IMR-90 (cell line): ENCODE results near the gene CCT4. TPM values are rescaled to one million over a fixed set of nuclear protein-coding genes. Genes with fewer than 3 reads are reported as not detected.

Experiments
- ATAC-seq: fragments of 200-7000 bp; cut with Tn5 transposase; 2 replicates; pipeline ENCODE4 v1.9.1; 2020; ENCODE audit warnings: low read depth, mild to moderate bottlenecking, moderate library complexity
- BruUV-seq: library from RNA; stranded (reverse); fragments of 400-500 nt; replicated peaks from 2 replicates; lab custom pipeline; 2021; lab: Mats Ljungman, UMichigan
- CTCF ChIA-PET: fragments of 300-600 bp; formaldehyde crosslinking; extraction: SDS; loops from one replicate; lab custom pipeline; 2021; ENCODE audit warnings: antibody characterized with exemption; lab: Yijun Ruan, JAX
- POLR2A ChIA-PET: fragments of 300-600 bp; sonication (Branson Sonifier 250); formaldehyde crosslinking; loops from one replicate; lab custom pipeline; 2022; ENCODE audit warnings: antibody characterized with exemption; ENCODE audit not compliant: unreplicated experiment; lab: Charles Lee
- DNase-seq: peaks from one replicate; pipeline ENCODE4 v3.0.0; 2013
- H2AFZ ChIP-seq: replicated peaks from 2 replicates; pipeline ENCODE3; 2013; ENCODE audit warnings: low read length, mild to moderate bottlenecking; ENCODE audit not compliant: poor library complexity
- H2AK5ac ChIP-seq: 2 replicates; pipeline ENCODE4 v1.6.1; 2013; ENCODE audit warnings: low read depth, low read length, inconsistent platforms
- H2AK9ac ChIP-seq: replicated peaks from 2 replicates; pipeline ENCODE3; 2013; ENCODE audit warnings: mild to moderate bottlenecking, low read depth, low read length, moderate library complexity; ENCODE audit not compliant: poor library complexity
- H2BK120ac ChIP-seq: 2 replicates; pipeline ENCODE4 v1.6.1; 2013; ENCODE audit warnings: low read depth, low read length, inconsistent platforms
- H2BK15ac ChIP-seq: 3 replicates; pipeline ENCODE4 v1.6.1; 2013; ENCODE audit warnings: low read depth, low read length, inconsistent platforms
- H2BK20ac ChIP-seq: 2 replicates; pipeline ENCODE4 v1.6.1; 2013; ENCODE audit warnings: low read depth, mild to moderate bottlenecking, inconsistent platforms, low read length, moderate library complexity
- H2BK5ac ChIP-seq: 2 replicates; pipeline ENCODE4 v1.6.1; 2013; ENCODE audit warnings: mild to moderate bottlenecking, low read depth, low read length, inconsistent platforms; ENCODE audit not compliant: poor library complexity, severe bottlenecking
- H3K14ac ChIP-seq: replicated peaks from 2 replicates; pipeline ENCODE4 v1.6.1; 2013; ENCODE audit warnings: low read depth, low read length, inconsistent platforms
- H3K18ac ChIP-seq: 2 replicates; pipeline ENCODE4 v1.6.1; 2013; ENCODE audit warnings: low read depth, low read length, control low read depth
- H3K23ac ChIP-seq: 2 replicates; pipeline ENCODE4 v1.6.1; 2013; ENCODE audit warnings: low read depth, low read length, inconsistent platforms
- H3K27ac ChIP-seq: 2 replicates; pipeline ENCODE4 v1.5.1; 2013; ENCODE audit warnings: mild to moderate bottlenecking, control low read depth, low read length; ENCODE audit not compliant: insufficient read depth
- H3K27me3 ChIP-seq: 2 replicates; pipeline ENCODE4 v1.6.1; 2013; ENCODE audit warnings: low read length; ENCODE audit not compliant: control insufficient read depth, insufficient read depth
- H3K36me3 ChIP-seq: 2 replicates; pipeline ENCODE4 v1.6.1; 2013; ENCODE audit warnings: low read length, mixed read lengths; ENCODE audit not compliant: control insufficient read depth, insufficient read depth
- H3K4ac ChIP-seq: 2 replicates; pipeline ENCODE4 v1.6.1; 2013; ENCODE audit warnings: low read depth, low read length, inconsistent platforms
- H3K4me1 ChIP-seq: 2 replicates; pipeline ENCODE4 v1.6.1; 2013; ENCODE audit warnings: low read length, mixed read lengths; ENCODE audit not compliant: control insufficient read depth, insufficient read depth
- H3K4me2 ChIP-seq: 2 replicates; pipeline ENCODE4 v1.6.1; 2013; ENCODE audit warnings: low read depth, mild to moderate bottlenecking, control low read depth, low read length, moderate library complexity
- H3K4me3 ChIP-seq: 2 replicates; pipeline ENCODE4 v1.5.1; 2013; ENCODE audit warnings: low read depth, mild to moderate bottlenecking, control low read depth, low read length, moderate library complexity; ENCODE audit not compliant: insufficient read depth
- H3K56ac ChIP-seq: 2 replicates; pipeline ENCODE4 v1.6.1; 2013; ENCODE audit warnings: low read length, inconsistent platforms; ENCODE audit not compliant: insufficient read depth; ENCODE audit errors: extremely low read depth
- H3K79me1 ChIP-seq, 2 experiments: 2 replicates each; pipeline ENCODE4 v1.6.1; 2013; ENCODE audit warnings: low read length in 2 of 2, inconsistent platforms in 1 of 2, low read depth in 1 of 2
- H3K9ac ChIP-seq: 2 replicates; pipeline ENCODE4 v1.6.1; 2013; ENCODE audit warnings: low read depth, low read length, control low read depth
- H3K9me1 ChIP-seq: 2 replicates; pipeline ENCODE4 v1.6.1; 2013; ENCODE audit warnings: low read length, inconsistent platforms; ENCODE audit not compliant: insufficient read depth
- H3K9me3 ChIP-seq: 2 replicates; pipeline ENCODE4 v1.6.1; 2013; ENCODE audit warnings: low read length; ENCODE audit not compliant: control insufficient read depth, insufficient read depth
- H4K20me1 ChIP-seq: 2 replicates; pipeline ENCODE4 v1.6.1; 2013; ENCODE audit warnings: low read length, inconsistent platforms; ENCODE audit not compliant: insufficient read depth
- H4K5ac ChIP-seq: 2 replicates; pipeline ENCODE4 v1.6.1; 2013; ENCODE audit warnings: mild to moderate bottlenecking, low read depth, low read length, control low read depth
- H4K8ac ChIP-seq, 2 experiments: 2 replicates each; pipeline ENCODE4 v1.6.1; 2013; ENCODE audit warnings: low read depth in 2 of 2, low read length in 2 of 2, control low read depth in 1 of 2, inconsistent platforms in 1 of 2
- H4K91ac ChIP-seq: 2 replicates; pipeline ENCODE4 v1.6.1; 2013; ENCODE audit warnings: low read depth, low read length, inconsistent platforms; ENCODE audit not compliant: insufficient read depth
- BHLHE40 ChIP-seq: fragments of 150-350 bp; IDR thresholded peaks from 2 replicates; pipeline ENCODE4 v1.6.1; 2016; ENCODE audit warnings: mild to moderate bottlenecking, low read depth, low read length
- CEBPB ChIP-seq: IDR thresholded peaks from 2 replicates; pipeline ENCODE4 v1.6.1; 2012; ENCODE audit warnings: low read depth, low read length, improper control_type of control experiment
- CHD1 ChIP-seq: IDR thresholded peaks from 2 replicates; pipeline ENCODE4 v1.6.1; 2012; ENCODE audit warnings: low read depth, low read length, improper control_type of control experiment
- FOS ChIP-seq: fragments of 150-350 bp; IDR thresholded peaks from 2 replicates; pipeline ENCODE4 v1.6.1; 2016; ENCODE audit warnings: low read depth, low read length
- MAFK ChIP-seq: IDR thresholded peaks from 2 replicates; pipeline ENCODE4 v1.6.1; 2012; ENCODE audit warnings: low read depth, low read length, improper control_type of control experiment
- MAZ ChIP-seq: IDR thresholded peaks from 2 replicates; pipeline ENCODE4 v1.6.1; 2012; ENCODE audit warnings: low read depth, mild to moderate bottlenecking, low read length, improper control_type of control experiment, moderate library complexity, borderline replicate concordance
- MXI1 ChIP-seq: IDR thresholded peaks from 2 replicates; pipeline ENCODE4 v1.6.1; 2012; ENCODE audit warnings: low read depth, mild to moderate bottlenecking, low read length, moderate library complexity, borderline replicate concordance
- NFE2L2 ChIP-seq: fragments of 150-350 bp; IDR thresholded peaks from 2 replicates; pipeline ENCODE4 v1.6.1; 2016; ENCODE audit warnings: low read depth, mild to moderate bottlenecking, low read length
- POLR2A ChIP-seq: IDR thresholded peaks from 2 replicates; pipeline ENCODE4 v1.6.1; 2012; ENCODE audit warnings: mild to moderate bottlenecking, low read depth, low read length
- RAD21 ChIP-seq: IDR thresholded peaks from 2 replicates; pipeline ENCODE4 v1.6.1; 2012; ENCODE audit warnings: low read length, improper control_type of control experiment
- RCOR1 ChIP-seq: IDR thresholded peaks from 2 replicates; pipeline ENCODE4 v1.6.1; 2012; ENCODE audit warnings: mild to moderate bottlenecking, low read length, improper control_type of control experiment; ENCODE audit not compliant: insufficient replicate concordance
- RFX5 ChIP-seq: IDR thresholded peaks from 2 replicates; pipeline ENCODE4 v1.8.0; 2012; ENCODE audit warnings: low read depth, mild to moderate bottlenecking, low read length, moderate library complexity
- SMC3 ChIP-seq: fragments of 150-350 bp; IDR thresholded peaks from 2 replicates; pipeline ENCODE4 v1.6.1; 2016; ENCODE audit warnings: low read depth, mild to moderate bottlenecking, antibody characterized with exemption, low read length, moderate library complexity
- WGBS, 2 experiments: methylation state at CpG; one replicate each; pipeline versions ENCODE4 v1.1.5 to v1.1.7; 2013; ENCODE audit warnings: missing lambda C conversion rate in 2 of 2; ENCODE audit not compliant: insufficient read length in 1 of 2; ENCODE audit errors: extremely low coverage in 2 of 2; 5-methylcytosine and 5-hydroxymethylcytosine counted together
- dilution Hi-C: fragments of 300-500 bp; cut with HindIII; formaldehyde crosslinking; loops from one replicate; pipeline ENCODE4 v1.14.3; 2018; ENCODE audit warnings: low sequenced_read_pairs; ENCODE audit not compliant: unreplicated experiment
- in situ Hi-C: fragments of 300-500 bp; cut with MboI; formaldehyde crosslinking; loops from 3 replicates; pipeline ENCODE4 v1.14.3; 2019; ENCODE audit warnings: low sequenced_read_pairs, inconsistent platforms, mixed read lengths
- intact Hi-C: fragments of 100-400 bp; cut with micrococcal nuclease; formaldehyde crosslinking; loops from 2 replicates; pipeline ENCODE4 v1.10.0; 2022
- polyA plus RNA-seq, 3 experiments: library from polyadenylated mRNA; depleted of rRNA; stranded (reverse); fragments of >200 nt; gene quantifications; 2 replicates each; pipeline ENCODE4 v1.2.3, GENCODE V29; 2012; ENCODE audit warnings: low replicate concordance in 1 of 3
- total RNA-seq: library from RNA; depleted of rRNA; stranded (reverse); fragments of >200 nt; gene quantifications from 2 replicates; pipeline ENCODE4 v1.2.3, GENCODE V29; 2012
- TF ChIP-seq, protein P1 (sequence below): fragments of 150-350 bp; IDR thresholded peaks from 2 replicates; pipeline ENCODE4 v1.6.1; 2017; ENCODE audit warnings: mild to moderate bottlenecking, antibody characterized with exemption, low read length, low read depth
- TF ChIP-seq, protein P2 (sequence below): conservative IDR thresholded peaks from 2 replicates; pipeline ENCODE4 v1.5.1; 2012; ENCODE audit warnings: mild to moderate bottlenecking, low read depth, low read length, improper control_type of control experiment
- TF ChIP-seq, protein P3 (sequence below): fragments of 150-350 bp; IDR thresholded peaks from 2 replicates; pipeline ENCODE4 v1.6.1; 2016; ENCODE audit warnings: low read depth, mild to moderate bottlenecking, low read length, moderate library complexity, borderline replicate concordance

The CCT4 gene
- total and polyA plus RNA-seq, 2 of the 4 experiments (the other 2 are of a cell fraction), result 94.4 to 187 TPM

DNA sequence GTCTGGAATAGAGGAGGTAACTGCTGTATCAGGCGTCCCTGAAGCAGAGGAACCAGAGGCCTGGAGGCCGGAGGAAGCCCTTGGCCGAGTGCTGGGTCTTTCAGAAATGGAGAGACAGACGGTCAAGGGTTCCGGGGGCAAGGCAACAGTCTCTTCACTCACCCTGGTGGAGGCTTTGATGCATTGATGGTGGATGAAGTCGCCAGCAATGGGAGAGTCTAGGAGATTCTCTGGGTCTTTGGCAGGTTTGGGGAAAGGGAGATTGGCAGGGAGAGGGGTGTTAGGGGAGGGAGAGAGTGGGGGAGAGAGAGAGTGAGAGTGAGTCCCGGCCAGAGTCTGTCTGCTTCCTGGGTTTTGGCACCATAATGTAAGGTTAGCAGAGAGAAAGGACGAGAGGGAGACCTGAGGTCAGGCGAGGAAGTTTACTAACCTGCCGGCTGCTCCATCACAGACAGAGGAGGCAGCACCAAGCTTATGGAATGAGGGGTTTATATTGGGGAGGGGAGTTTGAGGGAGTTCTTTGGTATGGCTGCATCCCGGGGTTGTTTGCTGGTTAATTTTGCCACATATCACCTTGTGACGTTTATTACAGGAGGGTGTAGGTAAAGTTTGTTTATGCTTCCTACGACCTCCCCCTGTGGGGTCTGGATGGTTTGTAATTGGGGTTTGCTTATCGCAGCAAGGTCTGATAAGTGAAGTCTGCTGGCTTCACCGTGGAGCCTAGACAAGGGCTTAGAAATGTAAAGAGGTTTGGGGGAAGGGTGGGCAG is 36.6 kb upstream of the CCT4 start:
- no peak overlapping the region for H2BK5ac ChIP-seq
- dilution Hi-C loops (no loop called here), in situ Hi-C loops (no loop called here), intact Hi-C loops (no loop called here)
- no peak overlapping the region for H4K91ac ChIP-seq
- WGBS, 2 experiments, result 70% methylated on average over 2 of the region's 15 CpGs; no CpG with 5 or more reads in 1 of the 2 experiments
- no peaks in the 10 kb centered on the region for H4K20me1 ChIP-seq
- H3K4ac ChIP-seq, result no peak overlapping the region
- no peaks in the 10 kb centered on the region for H3K27me3 ChIP-seq
- H4K5ac ChIP-seq, result no peak overlapping the region
- H2AK5ac ChIP-seq, result no peak overlapping the region
- no peak overlapping the region for H3K14ac ChIP-seq
- no peaks in the 10 kb centered on the region for H3K9me3 ChIP-seq
- H4K8ac ChIP-seq, result no peak overlapping the region
- H3K4me1 ChIP-seq, result peaks cover 4% of the 10 kb centered on the region
- peaks cover 2% of the 10 kb centered on the region; the same call in 1 of the 2 replicates for H3K36me3 ChIP-seq
- no peak overlapping the region for H2AFZ ChIP-seq
- no peak overlapping the region for H2BK120ac ChIP-seq
- H3K79me1 ChIP-seq, result peaks cover 0 to 6% of the 10 kb centered on the region in 2 experiments; a peak in 2 of 4 replicates
- H3K9me1 ChIP-seq, result no peaks in the 10 kb centered on the region
- H2BK15ac ChIP-seq, result no peak overlapping the region
- CTCF ChIA-PET, result no interaction called here
- BruUV-seq, result no TSS peak
- H2AK9ac ChIP-seq, result no peak overlapping the region
- H3K4me2 ChIP-seq, result no peak overlapping the region
- no peak overlapping the region for H3K18ac ChIP-seq
- ATAC-seq, result no peak
- no peak overlapping the region for H3K56ac ChIP-seq
- DNase-seq, result no peak
- H2BK20ac ChIP-seq, result no peak overlapping the region
- no peak overlapping the region for H3K23ac ChIP-seq
- TF ChIP-seq NFE2L2 (no peak), MAZ (no peak), RCOR1 (no peak), POLR2A (no peak), RAD21 (no peak), FOS (no peak), RFX5 (no peak), SMC3 (no peak), MXI1 (no peak), MAFK (no peak), BHLHE40 (no peak), CHD1 (no peak), CEBPB (no peak)
- TF ChIP-seq, protein P1, sequence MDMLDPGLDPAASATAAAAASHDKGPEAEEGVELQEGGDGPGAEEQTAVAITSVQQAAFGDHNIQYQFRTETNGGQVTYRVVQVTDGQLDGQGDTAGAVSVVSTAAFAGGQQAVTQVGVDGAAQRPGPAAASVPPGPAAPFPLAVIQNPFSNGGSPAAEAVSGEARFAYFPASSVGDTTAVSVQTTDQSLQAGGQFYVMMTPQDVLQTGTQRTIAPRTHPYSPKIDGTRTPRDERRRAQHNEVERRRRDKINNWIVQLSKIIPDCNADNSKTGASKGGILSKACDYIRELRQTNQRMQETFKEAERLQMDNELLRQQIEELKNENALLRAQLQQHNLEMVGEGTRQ, result no peak
- TF ChIP-seq, protein P2, sequence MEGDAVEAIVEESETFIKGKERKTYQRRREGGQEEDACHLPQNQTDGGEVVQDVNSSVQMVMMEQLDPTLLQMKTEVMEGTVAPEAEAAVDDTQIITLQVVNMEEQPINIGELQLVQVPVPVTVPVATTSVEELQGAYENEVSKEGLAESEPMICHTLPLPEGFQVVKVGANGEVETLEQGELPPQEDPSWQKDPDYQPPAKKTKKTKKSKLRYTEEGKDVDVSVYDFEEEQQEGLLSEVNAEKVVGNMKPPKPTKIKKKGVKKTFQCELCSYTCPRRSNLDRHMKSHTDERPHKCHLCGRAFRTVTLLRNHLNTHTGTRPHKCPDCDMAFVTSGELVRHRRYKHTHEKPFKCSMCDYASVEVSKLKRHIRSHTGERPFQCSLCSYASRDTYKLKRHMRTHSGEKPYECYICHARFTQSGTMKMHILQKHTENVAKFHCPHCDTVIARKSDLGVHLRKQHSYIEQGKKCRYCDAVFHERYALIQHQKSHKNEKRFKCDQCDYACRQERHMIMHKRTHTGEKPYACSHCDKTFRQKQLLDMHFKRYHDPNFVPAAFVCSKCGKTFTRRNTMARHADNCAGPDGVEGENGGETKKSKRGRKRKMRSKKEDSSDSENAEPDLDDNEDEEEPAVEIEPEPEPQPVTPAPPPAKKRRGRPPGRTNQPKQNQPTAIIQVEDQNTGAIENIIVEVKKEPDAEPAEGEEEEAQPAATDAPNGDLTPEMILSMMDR, result no peak
- TF ChIP-seq, protein P3, sequence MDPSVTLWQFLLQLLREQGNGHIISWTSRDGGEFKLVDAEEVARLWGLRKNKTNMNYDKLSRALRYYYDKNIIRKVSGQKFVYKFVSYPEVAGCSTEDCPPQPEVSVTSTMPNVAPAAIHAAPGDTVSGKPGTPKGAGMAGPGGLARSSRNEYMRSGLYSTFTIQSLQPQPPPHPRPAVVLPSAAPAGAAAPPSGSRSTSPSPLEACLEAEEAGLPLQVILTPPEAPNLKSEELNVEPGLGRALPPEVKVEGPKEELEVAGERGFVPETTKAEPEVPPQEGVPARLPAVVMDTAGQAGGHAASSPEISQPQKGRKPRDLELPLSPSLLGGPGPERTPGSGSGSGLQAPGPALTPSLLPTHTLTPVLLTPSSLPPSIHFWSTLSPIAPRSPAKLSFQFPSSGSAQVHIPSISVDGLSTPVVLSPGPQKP, result no peak
- no peak overlapping the region for H3K9ac ChIP-seq
- H3K4me3 ChIP-seq, result no peak overlapping the region
- H3K27ac ChIP-seq, result no peak overlapping the region
- POLR2A ChIA-PET, result no interaction called here
